IgD-negative memory B cell (primary cell): Measurements from ENCODE around the gene CLIP1. TPM values are rescaled to one million over a fixed set of nuclear protein-coding genes. Genes with fewer than 3 reads are reported as not detected.

Experiments
- H3K27ac Mint-ChIP-seq, 3 donors: one replicate each; pipeline ENCODE4 v1.8.0; 2020 to 2022; ENCODE audit warnings: mild to moderate bottlenecking in 3 of 3, mixed read lengths in 3 of 3, moderate library complexity in 1 of 3
- H3K27me3 Mint-ChIP-seq: one replicate; pipeline ENCODE4 v1.8.0; 2021; ENCODE audit warnings: mixed read lengths
- H3K36me3 Mint-ChIP-seq: one replicate; pipeline ENCODE4 v1.8.0; 2020; ENCODE audit warnings: mild to moderate bottlenecking, mixed read lengths
- H3K4me1 Mint-ChIP-seq, 3 donors: one replicate each; pipeline ENCODE4 v1.8.0; 2020 to 2022; ENCODE audit warnings: mixed read lengths in 3 of 3, mild to moderate bottlenecking in 1 of 3
- H3K4me3 Mint-ChIP-seq, 4 donors: one replicate each; pipeline ENCODE4 v1.8.0; 2020 to 2022; ENCODE audit warnings: mild to moderate bottlenecking in 4 of 4, mixed read lengths in 4 of 4, moderate library complexity in 3 of 4
- H3K9me3 Mint-ChIP-seq, 3 donors: one replicate each; pipeline ENCODE4 v1.8.0; 2020 to 2021; ENCODE audit warnings: mixed read lengths in 3 of 3, mild to moderate bottlenecking in 1 of 3
- polyA plus RNA-seq: library from polyadenylated mRNA; unstranded; fragments of 300-500 nt; fragmentation: Illumina TruSeq; gene quantifications from one replicate; pipeline ENCODE4 v1.2.3, GENCODE V29; 2021

The CLIP1 gene
- polyA plus RNA-seq, 1 donor from 2014 or later: 26.8 TPM

DNA sequence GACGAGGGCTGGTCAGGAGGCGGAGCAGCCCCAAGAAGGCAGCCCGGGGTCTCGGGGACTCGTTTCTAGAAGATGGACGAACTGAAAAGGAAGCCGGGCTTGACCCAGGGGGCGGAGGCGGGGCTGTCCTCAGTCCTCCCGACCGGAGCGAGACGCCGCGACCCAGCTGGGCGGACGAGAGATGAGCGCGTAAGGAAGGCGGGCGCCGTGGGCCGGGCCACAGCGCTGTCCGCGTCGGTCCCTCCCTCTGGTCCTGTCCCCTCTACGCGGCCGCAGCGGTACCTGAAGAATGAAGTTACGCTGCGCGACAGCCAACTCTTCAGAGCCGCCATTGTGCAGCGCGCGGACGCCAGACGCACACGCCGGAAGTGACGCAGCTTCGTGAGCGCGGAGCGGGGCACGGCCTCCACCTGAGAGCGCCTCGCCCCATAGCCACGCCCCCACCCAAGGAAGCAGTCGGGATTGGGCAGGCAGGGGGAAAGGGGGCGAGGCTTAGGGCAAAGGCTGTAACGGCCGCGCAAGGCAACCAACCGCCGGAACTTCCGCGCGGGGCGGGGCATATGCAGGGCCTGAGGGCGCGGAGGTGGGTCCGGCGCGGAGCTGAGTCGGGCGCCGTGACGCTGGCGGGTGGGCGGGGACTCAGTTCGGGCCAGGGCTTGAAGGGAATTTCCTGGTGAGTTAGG lies 196.6 kb downstream of the CLIP1 start, which contains the start of gene DIABLO:
TSS of gene DIABLO (minus strand) at position 370 of the 683 bp plus-strand sequence. CDS start at position 332, 38 bp downstream.
- H3K36me3 Mint-ChIP-seq: no peaks in the 10 kb centered on the region
- H3K4me1 Mint-ChIP-seq: peaks cover 9 to 26% (median 25%) of the 10 kb centered on the region in 3 donors

More for the DNA sequence above, 196.6 kb downstream of the CLIP1 start, which contains the start of gene DIABLO:
- no peaks in the 10 kb centered on the region for H3K9me3 Mint-ChIP-seq
- peak within 1 kb of the TSS; percentile 80 to 96 (median 90) for H3K4me3 Mint-ChIP-seq
- H3K27ac Mint-ChIP-seq: peak within 1 kb of the TSS; percentile 87 to 96 (median 95)
- H3K27me3 Mint-ChIP-seq: no peaks in the 10 kb centered on the region

Other genes starting within 250 kb of the CLIP1 start
- not detected for gene IL31, start 248.4 kb downstream of the CLIP1 start, polyA plus RNA-seq
- gene LRRC43, start 239.5 kb downstream of the CLIP1 start, polyA plus RNA-seq: not detected
- 0.29 TPM for gene B3GNT4, start 219.0 kb downstream of the CLIP1 start, polyA plus RNA-seq
- gene DIABLO, start 196.6 kb downstream of the CLIP1 start, polyA plus RNA-seq: 51.0 TPM
- 27.6 TPM for gene VPS33A, start 156.2 kb downstream of the CLIP1 start, polyA plus RNA-seq
- gene ZCCHC8, start 78.3 kb upstream of the CLIP1 start, polyA plus RNA-seq: 13.6 TPM
- 61.0 TPM for gene RSRC2, start 104.3 kb upstream of the CLIP1 start, polyA plus RNA-seq
- 5.2 TPM for gene KNTC1, start 104.6 kb upstream of the CLIP1 start, polyA plus RNA-seq